Measurements from ENCODE around the gene ARHGAP10. TPM values are rescaled to one million over a fixed set of nuclear protein-coding genes. Genes with fewer than 3 reads are reported as not detected.
"Not testable (repeated sequence)": the region's sequence is repeated elsewhere in the genome, so short reads cannot be mapped to it uniquely, and the experiment has no call there.

Gene ARHGAP10
- total RNA-seq, 1 donor from 2014 or later, result 25.5 TPM

- Mint-ChIP-seq H3K4me3 (no peak overlapping the region), H3K27ac (no peak overlapping the region), H3K27me3 (no peaks in the 10 kb centered on the region), H3K9me3 (peaks cover 5% of the 10 kb centered on the region), H3K4me1 (ENCODE audit: unreplicated experiment) (peaks cover 28% of the 10 kb centered on the region), H3K36me3 (peaks cover 10% of the 10 kb centered on the region)
- DNase-seq (ENCODE audit: extremely low spot score, unreplicated experiment), result no peak
- TF ChIP-seq CTCF (conservative IDR thresholded peaks at IDR 0.05), result no peak
Observed at GRCh38 chr4:147794787-147795413, 63.0 kb downstream of the ARHGAP10 start.

GRCh38 chr4:147799057-147799456, 67.2 kb downstream of the ARHGAP10 start:
- not testable (repeated sequence) for DNase-seq (ENCODE audit: extremely low spot score, unreplicated experiment); H3K9me3 Mint-ChIP-seq; H3K27me3 Mint-ChIP-seq; H3K27ac Mint-ChIP-seq; H3K4me3 Mint-ChIP-seq
- H3K36me3 Mint-ChIP-seq, result peaks cover 10% of the 10 kb centered on the region
- peaks cover 16% of the 10 kb centered on the region for H3K4me1 Mint-ChIP-seq (ENCODE audit: unreplicated experiment)

GRCh38 chr4:147799986-147800555, 68.2 kb downstream of the ARHGAP10 start:
- DNase-seq (ENCODE audit: extremely low spot score, unreplicated experiment), result no peak
- no peaks in the 10 kb centered on the region for H3K27me3 Mint-ChIP-seq
- peaks cover 26% of the 10 kb centered on the region for H3K4me1 Mint-ChIP-seq (ENCODE audit: unreplicated experiment)
- no peak overlapping the region for H3K4me3 Mint-ChIP-seq
- H3K9me3 Mint-ChIP-seq, result peaks cover 17% of the 10 kb centered on the region
- no peak overlapping the region for H3K27ac Mint-ChIP-seq
- peaks cover 10% of the 10 kb centered on the region for H3K36me3 Mint-ChIP-seq
- no peak for TF ChIP-seq CTCF (conservative IDR thresholded peaks at IDR 0.05)

GRCh38 chr4:147801820-147802219, 69.9 kb downstream of the ARHGAP10 start:
- Mint-ChIP-seq H3K4me1 (ENCODE audit: unreplicated experiment) (peaks cover 27% of the 10 kb centered on the region), H3K9me3 (peaks cover 17% of the 10 kb centered on the region), H3K27me3 (no peaks in the 10 kb centered on the region), H3K27ac (no peak overlapping the region), H3K4me3 (no peak overlapping the region), H3K36me3 (peaks cover 8% of the 10 kb centered on the region)
- no peak for DNase-seq (ENCODE audit: extremely low spot score, unreplicated experiment)
- TF ChIP-seq CTCF (conservative IDR thresholded peaks at IDR 0.05), result no peak

- Mint-ChIP-seq H3K4me3 (no peak overlapping the region), H3K27ac (no peak overlapping the region), H3K36me3 (peaks cover 6% of the 10 kb centered on the region), H3K27me3 (no peaks in the 10 kb centered on the region), H3K4me1 (ENCODE audit: unreplicated experiment) (peaks cover 27% of the 10 kb centered on the region), H3K9me3 (peaks cover 17% of the 10 kb centered on the region)
- TF ChIP-seq CTCF (conservative IDR thresholded peaks at IDR 0.05), result no peak
- no peak for DNase-seq (ENCODE audit: extremely low spot score, unreplicated experiment)
Observed at GRCh38 chr4:147802346-147802745, 70.5 kb downstream of the ARHGAP10 start.

- no peaks in the 10 kb centered on the region for H3K36me3 Mint-ChIP-seq
- peaks cover 12% of the 10 kb centered on the region for H3K9me3 Mint-ChIP-seq
- no peak for DNase-seq (ENCODE audit: extremely low spot score, unreplicated experiment)
- H3K27ac Mint-ChIP-seq, result no peak overlapping the region
- no peak overlapping the region for H3K4me3 Mint-ChIP-seq
- H3K4me1 Mint-ChIP-seq (ENCODE audit: unreplicated experiment), result peaks cover 18% of the 10 kb centered on the region
- no peak for TF ChIP-seq CTCF (conservative IDR thresholded peaks at IDR 0.05)
- no peaks in the 10 kb centered on the region for H3K27me3 Mint-ChIP-seq
Observed at GRCh38 chr4:147805946-147806345, 74.1 kb downstream of the ARHGAP10 start.
